SIG-M5 treated with dmso at 0.1 percent for 504 hours (cell line): ENCODE data around the gene HMGB1.

Experiments
- DNase-seq: peaks from one replicate; lab custom pipeline; 2025; ENCODE audit not compliant: unreplicated experiment; lab: John Stamatoyannopoulos, UW

The HMGB1 gene

DNA sequence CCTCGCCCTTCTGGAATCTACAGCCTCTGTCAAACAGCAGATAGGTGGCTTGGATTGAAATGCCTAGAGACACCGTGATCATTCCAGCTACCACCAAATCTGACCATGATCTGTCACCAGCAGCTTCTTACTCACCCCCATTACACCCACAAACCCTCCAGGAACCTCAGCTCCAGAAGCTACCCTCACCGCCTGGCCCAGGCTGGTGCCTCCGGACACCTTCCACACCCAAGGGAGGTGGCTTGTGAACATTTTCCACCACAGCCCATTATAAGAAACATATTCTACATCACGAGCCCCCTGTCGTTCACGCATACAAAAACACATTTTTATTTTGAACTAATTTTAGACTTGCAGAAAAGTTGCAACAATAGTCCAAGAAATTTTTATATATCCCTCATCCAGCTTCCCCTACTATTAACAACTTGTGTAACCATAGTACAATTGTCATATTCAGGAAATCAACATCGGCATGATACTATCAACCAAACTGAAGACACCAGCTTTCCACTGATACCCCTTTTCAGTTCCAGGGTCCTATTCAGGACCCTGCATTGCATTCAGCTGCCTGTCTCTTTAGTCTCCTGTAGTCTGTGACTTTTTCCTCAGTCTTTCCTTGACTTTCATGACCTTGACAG lies 58.8 kb downstream of the HMGB1 start:
- DNase-seq = no peak
